Jurkat, Clone E6-1 (cell line): ENCODE data around the gene AEBP2.
"Not testable (repeated sequence)": the region's sequence is repeated elsewhere in the genome, so short reads cannot be mapped to it uniquely, and the experiment has no call there.

Experiments
- DNase-seq: peaks from one replicate; pipeline ENCODE4 v3.0.0-alpha.2; 2011; ENCODE audit warnings: low read depth, low spot score
- H3K4me3 ChIP-seq: 2 replicates; pipeline ENCODE4 v1.5.1; 2011; ENCODE audit warnings: mild to moderate bottlenecking, low read length, control low read depth, moderate library complexity

AEBP2 gene

DNA sequence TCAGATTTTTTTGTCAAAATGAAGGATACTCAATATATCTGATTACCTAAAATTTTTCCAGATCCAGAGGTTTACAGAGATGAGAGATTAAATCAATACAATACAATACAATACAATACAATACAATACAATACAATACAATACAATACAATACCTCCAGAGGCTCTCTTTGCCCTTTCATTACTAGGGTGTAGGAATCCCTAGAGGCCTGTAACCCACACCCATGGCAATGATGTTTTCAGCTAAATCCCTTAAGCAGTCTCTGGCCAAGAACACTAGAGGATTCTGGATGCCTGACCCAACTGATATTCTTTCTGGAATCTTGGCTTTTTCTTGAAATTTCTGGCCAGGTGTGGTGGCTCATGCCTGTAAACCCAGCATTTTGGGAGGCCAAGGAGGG, 23.7 kb upstream of the AEBP2 start:
- no peak overlapping the region for H3K4me3 ChIP-seq
- no peak for DNase-seq

DNA sequence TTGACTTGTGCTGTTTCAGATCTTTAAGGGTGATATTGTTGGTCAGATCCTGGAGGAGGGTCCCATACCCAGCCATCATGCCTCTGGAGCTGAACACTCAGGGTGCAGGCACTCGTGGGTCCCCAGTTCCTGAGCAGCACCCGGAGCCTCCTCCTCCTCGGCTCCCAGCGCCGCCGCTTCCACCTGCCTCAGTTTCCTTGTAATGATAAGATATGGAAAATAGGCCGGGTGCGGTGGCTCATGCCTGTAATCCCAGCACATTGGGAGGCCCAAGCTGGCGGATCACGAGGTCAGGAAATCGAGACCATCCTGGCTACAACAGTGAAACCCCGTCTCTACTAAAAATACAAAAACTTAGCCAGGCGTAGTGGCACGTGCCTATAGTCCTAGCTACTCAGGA, 20.2 kb upstream of the AEBP2 start:
- DNase-seq, result no peak
- no peak overlapping the region for H3K4me3 ChIP-seq

DNA sequence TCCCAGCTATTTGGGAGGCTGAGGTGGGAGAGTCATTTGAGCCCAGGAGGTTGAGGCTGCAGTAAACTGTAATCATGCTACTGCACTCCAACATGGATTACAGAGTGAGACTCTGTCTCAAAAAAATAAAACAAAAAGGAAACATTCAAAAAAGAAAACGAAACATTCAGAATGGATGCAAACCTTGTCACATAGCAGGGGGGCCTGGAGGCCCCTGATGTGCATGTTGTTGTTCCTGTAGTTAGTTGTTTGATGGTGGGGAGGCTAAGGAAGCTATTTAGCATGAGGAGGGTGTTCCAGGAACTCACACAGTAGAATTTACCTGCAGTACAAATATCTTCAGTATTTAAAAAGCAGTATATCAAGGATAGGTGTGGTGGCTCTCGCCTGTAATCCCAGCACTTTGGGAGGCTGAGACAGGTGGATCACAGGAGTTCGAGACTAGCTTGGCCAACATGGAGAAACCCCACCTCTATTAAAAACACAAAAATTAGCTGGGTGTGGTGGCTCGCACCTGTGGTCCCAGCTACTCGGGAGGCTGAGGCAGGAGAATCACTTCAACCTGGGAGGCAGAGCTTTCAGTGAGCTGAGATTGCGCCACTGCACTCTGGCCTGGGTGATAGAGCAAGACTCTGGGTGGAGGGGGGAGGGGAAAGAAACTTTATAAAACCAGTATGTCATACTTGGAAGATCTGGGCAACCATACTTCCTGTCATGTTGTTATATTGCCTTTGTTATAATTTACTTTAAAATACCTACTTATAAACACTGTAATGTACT, 17.6 kb upstream of the AEBP2 start:
- no peak overlapping the region for H3K4me3 ChIP-seq
- peak; percentile 46 for DNase-seq

DNA sequence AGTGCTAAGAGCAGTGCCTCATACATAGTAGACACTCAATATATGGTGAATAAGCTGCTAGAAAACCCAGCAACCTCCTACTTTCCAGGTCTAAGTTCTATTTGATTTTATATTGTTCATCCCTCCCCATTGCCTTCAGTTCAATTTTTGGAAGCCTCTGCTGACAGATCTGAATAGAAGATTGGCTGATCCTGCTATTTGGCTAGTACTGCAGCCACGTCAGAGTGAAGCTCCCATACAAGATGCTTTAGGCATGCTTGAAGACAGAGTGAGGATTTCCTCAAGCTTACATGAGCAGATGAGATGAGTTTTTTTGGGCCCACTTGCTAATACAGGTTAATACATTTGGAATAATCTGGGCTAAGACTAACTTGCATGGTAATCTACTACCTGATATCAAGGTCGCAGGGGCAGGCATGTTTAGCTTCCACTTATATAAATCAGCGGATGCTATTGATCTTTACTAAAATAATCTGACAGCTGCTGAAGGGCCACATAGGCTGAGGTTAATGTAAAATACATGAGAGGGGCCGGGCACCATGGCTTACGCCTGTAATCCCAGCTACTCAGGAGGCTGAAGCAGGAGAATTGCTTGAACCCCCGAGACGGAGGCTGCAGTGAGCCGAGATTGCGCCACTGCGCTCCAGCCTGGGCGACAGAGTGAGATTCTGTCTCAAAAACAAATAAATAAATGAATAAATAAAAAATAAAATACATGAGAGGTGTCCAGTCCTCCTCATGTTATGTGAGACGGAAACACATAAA, 15.9 kb upstream of the AEBP2 start:
- no peak for DNase-seq
- H3K4me3 ChIP-seq, result no peak overlapping the region

DNA sequence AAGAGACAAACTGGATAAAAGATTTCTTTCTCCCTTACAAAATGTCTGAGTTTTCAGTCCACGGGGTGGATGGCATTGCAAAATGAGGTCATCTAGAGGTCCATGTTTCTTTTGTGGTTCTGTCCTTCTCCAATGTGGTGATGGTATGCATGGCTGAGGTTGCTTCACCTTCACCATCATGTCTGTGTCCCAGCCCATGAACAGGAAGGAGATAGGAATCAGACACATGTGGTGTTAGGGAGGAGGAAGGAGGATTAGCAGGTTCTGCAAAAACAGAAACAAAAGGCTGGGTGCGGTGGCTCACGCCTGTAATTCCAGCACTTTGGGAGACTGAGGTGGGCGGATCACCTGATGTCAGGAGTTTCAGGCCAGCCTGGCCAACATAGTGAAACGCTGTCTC, 11.0 kb upstream of the AEBP2 start:
- no peak for DNase-seq

DNA sequence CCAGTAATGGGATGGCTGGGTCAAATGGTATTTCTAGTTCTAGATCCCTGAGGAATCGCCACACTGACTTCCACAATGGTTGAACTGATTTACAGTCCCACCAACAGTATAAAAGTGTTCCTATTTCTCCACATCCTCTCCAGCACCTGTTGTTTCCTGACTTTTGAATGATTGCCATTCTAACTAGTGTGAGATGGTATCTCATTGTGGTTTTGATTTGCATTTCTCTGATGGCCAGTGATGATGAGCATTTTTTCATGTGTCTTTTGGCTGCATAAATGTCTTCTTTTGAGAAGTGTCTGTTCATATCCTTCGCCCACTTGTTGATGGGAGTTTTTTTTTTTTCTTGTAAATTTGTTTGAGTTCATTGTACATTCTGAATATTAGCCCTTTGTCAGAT, 9.8 kb upstream of the AEBP2 start:
- H3K4me3 ChIP-seq, DNase-seq: not testable (repeated sequence)

More for the DNA sequence above, 11.0 kb upstream of the AEBP2 start:
- H3K4me3 ChIP-seq, result no peak overlapping the region

DNA sequence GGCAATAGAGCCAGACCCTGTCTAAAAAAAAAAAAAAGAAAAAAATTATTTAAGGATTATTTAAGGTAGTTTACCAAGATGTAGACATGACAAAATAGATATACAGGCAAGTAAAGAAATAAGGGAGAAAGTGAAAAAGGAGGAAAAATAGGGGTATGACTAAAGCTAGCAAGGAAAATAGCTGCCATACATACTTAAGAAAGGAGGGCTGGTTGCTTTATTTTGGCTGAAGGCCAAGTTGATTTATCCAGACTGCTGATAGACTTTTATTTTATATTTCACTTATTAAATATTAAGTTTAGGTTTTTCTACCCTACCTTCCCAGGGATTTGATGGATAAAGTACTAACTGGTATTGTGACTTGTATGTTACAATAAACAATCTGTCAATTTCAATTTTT, 8.3 kb upstream of the AEBP2 start:
- no peak overlapping the region for H3K4me3 ChIP-seq
- DNase-seq, result no peak

DNA sequence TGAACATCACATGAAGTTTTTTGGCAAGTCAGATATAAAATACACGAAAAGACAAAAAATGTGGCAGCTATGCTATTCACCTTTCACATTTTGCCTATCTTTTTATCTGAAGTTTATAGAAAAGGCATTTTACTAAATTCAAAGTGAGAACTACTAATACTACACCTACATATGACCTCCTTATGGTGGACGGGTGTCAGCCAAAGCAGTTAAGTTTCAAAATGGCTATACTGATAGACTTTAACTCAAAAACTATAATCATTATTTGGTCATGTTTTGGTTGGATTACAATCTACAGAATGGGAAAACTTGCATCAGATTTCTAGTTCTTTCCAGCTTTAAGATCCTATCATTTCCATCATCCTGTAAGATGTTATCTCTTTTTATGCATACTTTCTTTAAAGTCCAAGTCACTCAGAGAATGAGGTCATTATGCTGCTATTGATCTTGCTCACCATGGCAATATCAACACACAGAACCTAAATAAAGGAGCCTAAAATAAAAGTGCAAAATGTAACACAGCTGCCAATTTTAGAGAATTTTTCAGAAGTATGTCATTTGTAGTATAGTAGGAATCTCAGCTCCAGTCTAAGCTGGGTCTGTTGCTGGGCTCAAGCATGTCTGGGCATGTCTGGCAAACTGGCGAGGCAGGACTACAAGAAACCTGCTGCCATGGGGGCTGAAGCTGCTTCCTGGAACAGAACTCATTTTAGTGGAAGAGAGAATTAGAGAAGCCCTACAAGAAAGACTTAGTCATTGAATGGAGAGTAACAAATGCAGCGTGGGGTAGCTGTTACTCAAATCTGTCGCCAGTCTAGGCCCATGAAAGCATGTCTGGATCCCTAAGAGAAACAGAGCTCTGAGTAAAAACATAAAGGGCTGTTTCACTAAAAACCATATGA, 7.6 kb upstream of the AEBP2 start:
- no peak for DNase-seq
- H3K4me3 ChIP-seq, result no peak overlapping the region

DNA sequence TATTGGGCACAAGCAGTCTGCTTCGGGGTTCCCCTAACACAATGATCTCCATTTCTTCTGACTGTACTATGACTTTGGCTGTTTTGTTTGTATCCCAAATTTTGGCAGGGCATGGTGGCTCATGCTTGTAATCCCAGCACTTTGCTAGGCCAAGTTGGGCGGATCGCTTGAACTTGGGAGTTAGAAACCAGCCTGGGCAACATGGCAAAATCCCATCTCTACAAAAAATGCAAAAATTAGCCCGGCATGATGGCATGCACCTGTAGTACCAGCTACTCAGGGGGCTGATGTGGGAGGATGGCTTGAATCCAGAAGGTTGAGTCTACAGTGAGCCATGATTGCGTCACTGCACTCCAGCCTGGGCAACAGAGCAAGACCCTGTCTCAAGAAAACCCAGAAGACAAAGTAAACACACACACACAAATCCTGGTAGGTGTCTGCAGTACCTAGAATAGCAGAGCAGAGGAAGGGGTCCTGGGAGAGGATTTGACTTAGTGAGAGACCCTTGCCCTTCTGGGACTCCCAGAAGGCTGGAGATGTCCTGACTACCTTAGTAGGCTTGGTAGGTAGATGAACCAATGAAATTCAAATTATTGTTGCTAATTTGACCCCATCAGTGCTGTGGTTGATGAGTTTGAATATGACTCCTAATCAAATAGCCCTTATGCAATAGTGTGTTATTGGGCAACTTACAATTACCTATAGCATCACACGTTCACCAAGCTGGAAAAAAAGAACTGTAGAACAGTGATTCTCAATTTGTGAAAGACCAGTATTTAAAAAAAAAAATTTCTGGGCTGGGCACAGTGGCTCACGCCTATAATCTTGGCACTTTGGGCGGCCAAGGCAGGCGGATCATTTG, 6.8 kb upstream of the AEBP2 start:
- no peak for DNase-seq
- H3K4me3 ChIP-seq, result no peak overlapping the region

DNA sequence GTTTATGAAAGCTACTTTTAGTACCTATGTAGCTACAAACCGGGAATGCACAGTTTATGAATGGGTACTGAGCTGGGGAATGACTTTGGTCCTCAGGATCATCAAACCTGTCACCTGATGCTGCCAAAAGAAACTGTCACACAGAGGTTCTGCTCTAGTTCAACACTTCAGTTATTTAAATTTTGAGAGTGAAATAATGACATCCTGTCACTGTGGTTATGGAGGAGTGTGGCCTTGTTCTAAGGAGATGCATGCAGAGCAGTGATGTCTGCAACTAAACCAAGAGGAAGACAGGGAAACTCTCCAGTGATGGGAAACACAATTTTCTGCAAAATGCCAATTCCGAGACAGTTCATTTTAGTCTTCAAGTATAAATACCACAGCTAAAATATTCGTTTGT, 4.8 kb upstream of the AEBP2 start:
- DNase-seq, result peak; percentile 89
- no peak overlapping the region for H3K4me3 ChIP-seq

DNA sequence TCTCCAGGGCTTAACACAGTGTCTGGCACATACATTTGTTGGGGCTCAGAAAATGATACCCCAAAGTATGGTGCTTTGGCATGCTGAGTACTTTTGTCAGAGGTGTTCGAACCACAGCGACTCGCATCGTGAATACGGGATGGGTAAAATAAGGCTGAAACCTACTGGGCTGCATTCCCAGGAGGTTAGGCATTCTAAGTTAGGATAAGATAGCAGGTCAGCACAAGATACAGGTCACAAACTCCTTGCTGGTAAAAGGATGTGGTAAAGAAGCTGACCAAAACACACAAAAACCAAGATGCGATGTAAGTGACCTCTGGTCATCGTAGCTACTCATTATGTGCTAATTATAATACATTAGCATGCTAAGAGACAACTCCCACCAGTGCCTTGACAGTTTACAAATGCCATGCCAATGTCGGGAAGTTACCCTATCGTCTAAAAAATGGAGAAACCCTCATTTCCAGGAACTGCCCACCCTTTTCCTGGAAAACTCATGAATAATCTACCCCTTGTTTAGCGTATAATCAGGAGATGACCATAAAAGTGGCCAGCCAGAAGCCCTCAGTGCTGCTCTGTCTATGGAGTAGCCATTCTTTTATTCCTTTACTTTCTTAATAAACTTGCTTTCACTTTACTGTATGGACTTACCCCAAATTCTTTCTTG, 3.3 kb upstream of the AEBP2 start:
- no peak overlapping the region for H3K4me3 ChIP-seq
- no peak for DNase-seq

DNA sequence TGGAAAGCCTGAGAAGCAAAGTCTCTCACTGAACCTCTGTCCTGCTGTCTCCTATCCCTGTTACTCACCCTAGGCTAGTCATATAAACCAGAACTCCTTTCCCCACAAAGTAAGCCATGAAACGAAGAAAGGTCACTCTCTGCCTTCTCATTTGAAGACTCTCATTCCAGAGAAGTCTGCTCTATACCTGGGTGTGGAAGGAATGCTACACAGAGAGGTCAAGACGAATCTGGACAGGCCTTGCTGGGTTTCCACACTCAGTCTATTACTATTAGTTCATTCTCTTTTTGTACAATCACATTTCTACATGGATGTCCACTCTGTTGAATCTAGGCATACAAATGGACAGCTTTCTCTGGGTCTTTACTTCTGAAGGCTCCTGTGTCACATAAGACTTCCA, 2.4 kb upstream of the AEBP2 start:
- no peak overlapping the region for H3K4me3 ChIP-seq
- no peak for DNase-seq

DNA sequence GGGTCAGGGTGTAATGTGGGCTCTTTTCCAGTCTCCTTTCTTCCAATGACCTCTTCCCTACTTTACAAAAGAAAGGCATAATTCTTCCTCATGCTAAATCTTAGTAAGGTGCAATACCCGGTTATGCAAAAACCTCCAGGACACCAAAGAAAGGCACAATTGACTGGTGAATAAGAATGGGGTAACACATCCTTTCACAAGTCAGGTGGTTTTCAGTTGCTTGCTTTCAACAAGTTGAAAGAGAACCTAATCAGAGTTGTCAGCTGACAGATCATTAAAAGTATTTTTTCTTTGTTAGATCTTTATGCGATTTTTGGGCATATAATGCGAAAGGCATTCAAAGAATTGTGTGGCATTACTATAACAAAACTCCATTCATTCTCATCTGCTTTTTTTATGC, 1.3 kb upstream of the AEBP2 start:
- no peak overlapping the region for H3K4me3 ChIP-seq
- DNase-seq, result no peak

DNA sequence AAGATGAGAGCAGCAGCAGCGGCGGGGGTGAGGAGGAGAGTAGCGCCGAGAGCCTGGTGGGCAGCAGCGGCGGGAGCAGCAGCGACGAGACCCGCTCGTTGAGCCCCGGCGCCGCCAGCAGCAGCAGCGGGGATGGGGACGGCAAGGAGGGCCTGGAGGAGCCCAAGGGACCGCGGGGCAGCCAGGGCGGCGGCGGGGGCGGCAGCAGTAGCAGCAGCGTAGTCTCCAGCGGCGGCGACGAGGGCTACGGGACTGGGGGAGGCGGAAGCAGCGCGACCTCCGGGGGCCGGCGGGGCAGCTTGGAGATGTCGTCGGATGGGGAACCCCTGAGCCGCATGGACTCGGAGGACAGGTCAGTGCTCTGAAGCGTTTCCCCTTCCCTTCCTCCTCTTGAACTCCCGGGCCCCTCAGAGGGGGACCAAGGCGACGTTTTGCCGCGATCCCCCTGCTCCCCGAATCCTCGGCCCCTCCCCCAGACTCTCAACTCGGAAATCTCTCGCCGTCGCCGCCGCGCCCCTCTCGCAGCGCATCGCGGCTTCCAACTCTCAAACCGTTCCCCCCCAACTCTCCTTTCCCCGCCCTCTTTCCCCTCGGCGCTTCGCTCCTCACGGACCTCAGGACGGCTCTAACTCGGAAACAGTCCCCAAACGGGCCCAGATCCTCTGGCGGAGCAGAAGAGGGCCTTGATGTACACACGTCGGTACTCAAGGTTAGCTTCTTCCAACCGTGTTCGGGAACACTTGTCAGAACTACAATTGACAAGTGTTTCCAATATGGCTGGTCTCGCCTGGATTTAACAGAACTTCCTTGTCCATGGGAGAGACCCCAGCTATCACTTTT, 947 bp downstream of the AEBP2 start:
- DNase-seq, result peak; percentile 40
- H3K4me3 ChIP-seq, result peak overlapping the region; percentile 73

DNA sequence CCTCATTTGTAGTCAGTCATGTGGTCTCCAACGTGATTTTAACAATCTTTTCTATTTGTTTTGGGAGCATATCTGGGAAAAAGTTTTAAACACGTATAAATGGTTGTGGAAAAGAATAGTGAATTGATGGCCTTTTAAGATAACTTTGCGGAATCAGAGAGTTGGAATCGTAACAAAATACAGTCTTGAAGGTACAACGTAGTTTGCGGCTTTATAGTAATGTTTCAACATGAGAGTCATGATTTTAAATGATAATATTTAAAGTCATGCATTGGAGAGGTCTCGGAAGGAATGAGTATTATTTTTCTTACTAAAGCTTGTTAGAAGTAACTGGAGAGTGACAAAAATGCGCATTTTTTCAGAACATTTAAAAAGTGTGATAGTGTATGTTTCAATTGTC, 1.6 kb downstream of the AEBP2 start:
- DNase-seq, result no peak
- peak overlapping the region; percentile 73 for H3K4me3 ChIP-seq

DNA sequence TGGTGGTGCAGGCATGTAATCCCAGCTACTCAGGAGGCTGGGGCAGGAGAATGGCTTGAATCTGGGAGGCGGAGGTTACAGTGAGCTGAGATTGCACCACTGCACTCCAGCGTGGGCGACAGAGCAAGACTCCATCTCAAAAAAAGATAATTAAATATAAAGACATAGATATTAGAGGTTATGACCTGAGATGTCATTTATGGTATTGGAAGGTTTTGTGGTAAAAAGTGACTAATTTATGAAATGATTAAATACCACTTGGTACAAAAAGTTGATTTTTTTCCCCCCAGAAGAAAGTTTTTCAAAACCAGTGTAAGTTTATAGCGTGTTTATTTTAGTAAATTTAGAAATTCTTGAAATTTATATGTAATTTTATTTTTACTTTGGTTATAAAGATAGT, 4.3 kb downstream of the AEBP2 start:
- no peak for DNase-seq
- no peak overlapping the region for H3K4me3 ChIP-seq

DNA sequence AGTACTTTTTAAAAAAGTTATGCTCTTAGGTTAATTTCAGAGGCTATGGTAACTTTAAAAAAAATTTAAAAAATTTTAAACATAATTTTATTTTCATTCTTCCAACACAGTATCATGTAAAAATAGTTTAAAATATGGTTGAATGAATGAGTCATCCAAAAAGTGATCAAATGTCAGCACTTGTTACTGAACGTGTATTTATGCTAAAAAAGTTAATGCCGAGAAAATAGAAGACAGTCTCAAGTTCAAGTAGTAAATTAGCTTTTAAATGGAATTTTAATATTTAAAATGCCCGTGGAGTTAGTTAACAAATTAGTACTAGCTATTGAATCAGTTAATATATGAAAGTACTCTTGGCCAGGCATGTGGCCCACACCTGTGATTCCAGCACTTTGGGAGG, 4.8 kb downstream of the AEBP2 start:
- DNase-seq, result no peak
- H3K4me3 ChIP-seq, result no peak overlapping the region

DNA sequence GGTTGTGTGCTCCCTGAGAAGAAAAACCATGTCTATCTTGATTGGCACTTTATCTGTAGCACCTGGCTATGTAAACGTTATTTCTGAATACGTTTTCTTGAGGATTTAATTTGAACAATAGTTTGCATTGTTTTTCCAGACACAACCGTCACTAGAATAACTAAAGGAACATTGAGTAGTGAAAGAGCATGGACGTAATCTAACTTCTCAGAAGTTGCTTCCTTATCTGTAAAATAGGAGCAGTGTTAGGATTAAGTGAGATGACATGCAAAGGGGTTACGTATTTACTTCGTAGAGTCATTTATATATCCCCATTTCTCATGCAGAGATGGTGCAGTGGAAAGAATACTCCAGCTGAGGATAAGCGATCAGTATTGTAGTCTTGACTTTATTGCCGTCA, 8.1 kb downstream of the AEBP2 start:
- no peak overlapping the region for H3K4me3 ChIP-seq

More for the DNA sequence above, 8.1 kb downstream of the AEBP2 start:
- no peak for DNase-seq
